Endodermal cell (in vitro differentiated cells): ENCODE results near the gene OTOGL. TPM values are rescaled to one million over a fixed set of nuclear protein-coding genes. Genes with fewer than 3 reads are reported as not detected.

ENCODE experiments used
- DNase-seq: peaks from one replicate; pipeline ENCODE4 v3.0.0-alpha.2; 2017
- H3K27ac ChIP-seq: 2 replicates; pipeline ENCODE4 v1.5.1; 2013; ENCODE audit warnings: mild to moderate bottlenecking, low read depth, low read length, moderate library complexity
- H3K27me3 ChIP-seq: 2 replicates; pipeline ENCODE4 v1.6.1; 2013; ENCODE audit warnings: mild to moderate bottlenecking, low read length, moderate library complexity; ENCODE audit not compliant: insufficient read depth, control insufficient read depth, poor library complexity, severe bottlenecking
- H3K36me3 ChIP-seq: 2 replicates; pipeline ENCODE4 v1.7.0; 2013; ENCODE audit warnings: mild to moderate bottlenecking, low read length, moderate library complexity; ENCODE audit not compliant: control insufficient read depth, insufficient read depth
- H3K4me1 ChIP-seq: one replicate; pipeline ENCODE4 v1.7.0; 2013; ENCODE audit warnings: low read length; ENCODE audit not compliant: control insufficient read depth, insufficient read depth
- H3K4me3 ChIP-seq: 2 replicates; pipeline ENCODE4 v1.5.1; 2013; ENCODE audit warnings: mild to moderate bottlenecking, low read length, moderate library complexity
- H3K9ac ChIP-seq: 2 replicates; pipeline ENCODE4 v1.6.1; 2013; ENCODE audit warnings: mild to moderate bottlenecking, low read length, moderate library complexity; ENCODE audit not compliant: poor library complexity, severe bottlenecking; ENCODE audit errors: extremely low read depth
- H3K9me3 ChIP-seq: 2 replicates; pipeline ENCODE4 v1.6.1; 2013; ENCODE audit warnings: mild to moderate bottlenecking, low read length, moderate library complexity; ENCODE audit not compliant: control insufficient read depth
- H3K27ac Mint-ChIP-seq: 2 replicates; pipeline ENCODE4 v1.8.0; 2020; ENCODE audit warnings: mixed read lengths
- H3K27me3 Mint-ChIP-seq: 2 replicates; pipeline ENCODE4 v1.8.0; 2021; ENCODE audit warnings: mild to moderate bottlenecking, mixed read lengths; ENCODE audit not compliant: insufficient read depth
- H3K36me3 Mint-ChIP-seq: 2 replicates; pipeline ENCODE4 v1.8.0; 2020; ENCODE audit warnings: low read depth, mixed read lengths
- H3K4me1 Mint-ChIP-seq: 2 replicates; pipeline ENCODE4 v1.8.0; 2020; ENCODE audit warnings: mixed read lengths
- H3K4me3 Mint-ChIP-seq: 2 replicates; pipeline ENCODE4 v1.8.0; 2020; ENCODE audit warnings: mild to moderate bottlenecking, moderate library complexity, mixed read lengths
- H3K9me3 Mint-ChIP-seq: 2 replicates; pipeline ENCODE4 v1.8.0; 2020; ENCODE audit warnings: mild to moderate bottlenecking, mixed read lengths
- CTCF ChIP-seq: fragments of 200-600 bp; sonication (generic); conservative IDR thresholded peaks from 2 replicates; pipeline ENCODE4 v1.5.0; 2021; ENCODE audit warnings: antibody characterized with exemption, mild to moderate bottlenecking
- WGBS, 2 experiments: methylation state at CpG; one replicate each; pipeline versions ENCODE4 v1.1.5 to v1.1.7; 2013; ENCODE audit warnings: missing lambda C conversion rate in 2 of 2, mixed read lengths in 1 of 2; ENCODE audit not compliant: insufficient coverage in 1 of 2, insufficient read length in 1 of 2; 5-methylcytosine and 5-hydroxymethylcytosine counted together
- total RNA-seq, 2 donors: library from RNA; stranded (reverse); fragmentation: NEBNext Ultra II Directional in 1 of 2; extraction: Animal tissue kit (Norgen Biotek cat#: 25700) in 1 of 2; gene quantifications; 2 replicates in 1 of 2; 3 replicates in 1 of 2; pipeline ENCODE4 v1.2.1, GENCODE V29; 2021

OTOGL gene
- total RNA-seq, 2 donors from 2014 or later, result 2.4 to 11.4 TPM

- H3K27ac ChIP-seq, result no peak overlapping the region
- no peak for TF ChIP-seq CTCF
- H3K27me3 Mint-ChIP-seq, result peaks cover 10% of the 10 kb centered on the region
- H3K4me1 ChIP-seq, result no peaks in the 10 kb centered on the region
- no peak overlapping the region for H3K9ac ChIP-seq
- no peaks in the 10 kb centered on the region for H3K4me1 Mint-ChIP-seq
- no peaks in the 10 kb centered on the region for H3K36me3 ChIP-seq
- no peak for DNase-seq
- H3K27ac Mint-ChIP-seq, result no peak overlapping the region
- no peaks in the 10 kb centered on the region for H3K9me3 Mint-ChIP-seq
- WGBS, 2 experiments, result 79 to 93% methylated on average over 2 of the region's 2 CpGs
- no peak overlapping the region for H3K4me3 ChIP-seq
- no peaks in the 10 kb centered on the region for H3K27me3 ChIP-seq
- no peak overlapping the region for H3K4me3 Mint-ChIP-seq
- H3K9me3 ChIP-seq, result no peaks in the 10 kb centered on the region
- H3K36me3 Mint-ChIP-seq, result no peaks in the 10 kb centered on the region
Observed at GRCh38 chr12:80404629-80405028, 305.3 kb downstream of the OTOGL start.

GRCh38 chr12:80406253-80406652 is 306.9 kb downstream of the OTOGL start:
- no peaks in the 10 kb centered on the region for H3K4me1 Mint-ChIP-seq
- no peak for DNase-seq
- Histone ChIP-seq H3K4me1 (no peaks in the 10 kb centered on the region), H3K9me3 (no peaks in the 10 kb centered on the region), H3K27me3 (no peaks in the 10 kb centered on the region), H3K4me3 (no peak overlapping the region), H3K36me3 (no peaks in the 10 kb centered on the region), H3K27ac (no peak overlapping the region), H3K9ac (no peak overlapping the region)
- TF ChIP-seq CTCF, result no peak
- no peak overlapping the region for H3K4me3 Mint-ChIP-seq
- H3K36me3 Mint-ChIP-seq, result no peaks in the 10 kb centered on the region
- no peak overlapping the region for H3K27ac Mint-ChIP-seq
- H3K9me3 Mint-ChIP-seq, result no peaks in the 10 kb centered on the region
- H3K27me3 Mint-ChIP-seq, result peaks cover 6% of the 10 kb centered on the region

- Histone ChIP-seq H3K36me3 (no peaks in the 10 kb centered on the region), H3K9me3 (no peaks in the 10 kb centered on the region), H3K4me3 (no peak overlapping the region), H3K27me3 (no peaks in the 10 kb centered on the region), H3K27ac (no peak overlapping the region), H3K9ac (no peak overlapping the region), H3K4me1 (no peaks in the 10 kb centered on the region)
- no peaks in the 10 kb centered on the region for H3K4me1 Mint-ChIP-seq
- WGBS, 2 experiments, result 58% methylated on average over 3 of the region's 3 CpGs; no CpG with 5 or more reads in 1 of the 2 experiments
- no peak for DNase-seq
- no peaks in the 10 kb centered on the region for H3K36me3 Mint-ChIP-seq
- H3K9me3 Mint-ChIP-seq, result no peaks in the 10 kb centered on the region
- no peak overlapping the region for H3K4me3 Mint-ChIP-seq
- H3K27me3 Mint-ChIP-seq, result peaks cover 6% of the 10 kb centered on the region
- no peak overlapping the region for H3K27ac Mint-ChIP-seq
- TF ChIP-seq CTCF, result no peak
Observed at GRCh38 chr12:80411787-80412186, 312.4 kb downstream of the OTOGL start.
